HCT116 (cell line): Measurements from ENCODE around the gene ASB15.

Experiments
- CTCF ChIP-seq, 3 experiments: fragments of 200-600 bp in 1 of 3; sonication (generic) in 1 of 3; IDR thresholded peaks in 2 of 3; conservative IDR thresholded peaks in 1 of 3; 2 replicates each; pipeline ENCODE4 v1.5.1; 2012 to 2017; ENCODE audit warnings: low read depth in 2 of 3, low read length in 2 of 3, antibody characterized with exemption in 1 of 3, borderline replicate concordance in 1 of 3, control low read depth in 1 of 3, mild to moderate bottlenecking in 1 of 3, mixed read lengths in 1 of 3, mixed run types in 1 of 3, moderate library complexity in 1 of 3; ENCODE audit not compliant: insufficient read depth in 1 of 3
- POLR2A ChIP-seq: IDR thresholded peaks from 2 replicates; pipeline ENCODE4 v1.7.0; 2011; ENCODE audit warnings: borderline replicate concordance; ENCODE audit not compliant: insufficient read depth, insufficient read length; ENCODE audit errors: extremely low read depth

- TF ChIP-seq CTCF (IDR thresholded peaks at IDR 0.05 in 2 of 3, conservative IDR thresholded peaks at IDR 0.05 in 1 of 3; ENCODE audit: borderline replicate concordance in 1 of 3, insufficient read depth in 1 of 3, low read depth in 2 of 3, low read length in 2 of 3) (no peak), POLR2A (no peak)
These were observed 26.2 kb downstream of the ASB15 start for GRCh38 chr7:123627851-123628250.
